NCI-H1048 (cell line): ENCODE measurements around the gene ACSS1.

Source experiments
- DNase-seq: peaks from one replicate; lab custom pipeline; 2025; lab: John Stamatoyannopoulos, UW

The ACSS1 gene

DNA sequence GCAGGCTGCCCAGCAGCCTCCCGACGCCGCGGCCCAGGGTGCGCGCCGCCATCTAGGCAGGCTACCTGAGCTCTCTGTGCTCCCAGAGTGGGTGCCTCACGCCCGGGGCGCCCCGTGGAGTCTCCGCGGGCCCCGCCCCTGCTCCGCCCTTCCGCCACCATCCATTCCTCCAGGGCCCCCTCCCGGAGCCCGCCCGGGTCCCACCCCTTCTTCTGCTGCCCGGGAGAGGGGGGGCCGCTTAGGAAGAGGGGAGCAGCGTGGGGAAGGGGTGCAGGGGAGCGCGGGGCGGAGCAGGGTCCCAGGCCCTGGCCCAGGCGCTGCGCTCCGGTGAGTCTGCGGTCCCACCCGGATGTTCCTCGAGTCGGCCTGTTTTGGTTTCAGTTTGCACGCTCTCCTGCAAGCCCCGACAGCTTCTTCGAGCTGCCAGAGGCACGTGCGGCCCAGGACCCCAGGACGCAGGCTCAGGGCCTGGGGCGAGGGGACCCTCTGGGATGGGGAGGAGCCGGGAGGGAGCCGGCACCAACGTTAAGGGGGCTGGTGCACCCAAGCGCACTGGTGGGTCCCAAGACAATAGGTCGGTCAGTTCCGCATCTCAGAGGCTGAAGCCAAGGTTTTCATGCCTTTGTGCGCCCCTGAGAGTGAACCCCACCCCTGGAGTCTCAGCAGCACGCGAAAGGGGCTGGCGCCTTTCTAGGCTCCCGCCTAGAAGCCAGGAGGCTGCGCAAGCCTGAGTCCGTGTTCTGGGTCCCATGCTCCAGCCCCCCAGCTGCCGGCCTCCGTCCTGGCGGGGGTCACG, at the start of gene ACSS1:
Gene ACSS1 (minus strand): TSS at position 89 of the 796 bp plus-strand sequence. CDS start 37 bp downstream, at position 52.
- no peak for DNase-seq

DNA sequence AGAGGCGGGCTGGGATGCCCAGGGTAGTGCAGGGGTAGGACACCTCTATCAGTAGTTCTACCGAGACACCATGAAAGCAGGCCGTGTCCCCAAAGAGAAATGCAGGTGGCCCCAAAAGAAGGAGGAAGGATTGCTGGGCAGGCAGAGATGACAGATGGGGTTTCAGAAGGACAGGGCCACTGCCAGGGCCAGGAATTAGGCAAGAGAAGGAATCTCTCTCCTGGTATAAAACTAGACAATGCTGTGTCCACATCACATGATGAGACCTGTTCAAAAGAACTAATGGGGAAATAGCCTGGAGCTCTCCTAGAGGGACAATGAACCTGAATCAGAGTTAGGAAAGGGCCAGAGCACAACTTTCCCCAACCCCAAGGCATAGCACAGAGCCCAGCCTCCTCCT, 45.6 kb upstream of the ACSS1 start:
- DNase-seq: no peak

DNA sequence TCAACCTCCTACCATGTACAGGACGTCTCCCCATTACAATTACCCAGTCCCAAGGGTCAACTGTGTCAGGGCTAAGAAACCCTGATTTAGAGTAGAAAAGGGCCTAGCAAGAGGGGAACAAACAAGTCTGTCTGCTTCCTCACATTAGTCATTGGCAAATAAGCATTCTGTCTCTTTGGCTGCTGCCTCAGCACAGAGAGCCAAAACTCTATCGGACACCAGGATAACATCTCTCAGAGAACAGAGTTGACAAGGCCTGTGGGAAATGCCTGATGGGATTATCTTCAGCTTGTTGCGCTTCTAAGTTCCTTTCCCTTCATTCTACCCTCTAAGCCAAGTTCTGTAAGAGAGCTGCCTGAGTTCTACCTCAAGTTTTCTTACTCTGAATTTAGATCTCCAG, 43.0 kb upstream of the ACSS1 start:
- DNase-seq: no peak

DNA sequence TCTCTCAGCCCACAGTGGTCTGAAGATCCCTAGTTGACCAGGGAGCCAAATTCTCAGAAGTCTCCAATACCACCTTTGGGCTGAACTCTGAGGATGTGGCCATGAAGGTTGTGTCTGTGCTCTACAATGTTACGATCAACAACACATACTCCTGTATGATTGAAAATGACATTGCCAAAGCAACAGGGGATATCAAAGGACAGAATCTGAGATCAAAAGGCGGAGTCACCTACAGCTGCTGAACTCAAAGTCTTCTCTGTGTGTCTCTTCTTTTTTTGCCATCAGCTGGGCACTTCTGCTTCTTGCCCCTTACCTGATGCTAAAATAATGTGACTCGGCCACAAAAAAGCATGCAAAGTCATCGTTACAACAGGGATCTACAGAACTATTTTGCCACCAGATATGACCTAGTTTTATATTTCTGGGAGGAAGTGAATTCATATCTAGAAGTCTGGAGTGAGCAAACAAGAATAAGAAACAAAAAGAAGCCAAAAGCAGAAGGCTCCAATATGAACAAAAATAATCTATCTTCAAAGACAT, 41.7 kb upstream of the ACSS1 start:
- DNase-seq: no peak

DNA sequence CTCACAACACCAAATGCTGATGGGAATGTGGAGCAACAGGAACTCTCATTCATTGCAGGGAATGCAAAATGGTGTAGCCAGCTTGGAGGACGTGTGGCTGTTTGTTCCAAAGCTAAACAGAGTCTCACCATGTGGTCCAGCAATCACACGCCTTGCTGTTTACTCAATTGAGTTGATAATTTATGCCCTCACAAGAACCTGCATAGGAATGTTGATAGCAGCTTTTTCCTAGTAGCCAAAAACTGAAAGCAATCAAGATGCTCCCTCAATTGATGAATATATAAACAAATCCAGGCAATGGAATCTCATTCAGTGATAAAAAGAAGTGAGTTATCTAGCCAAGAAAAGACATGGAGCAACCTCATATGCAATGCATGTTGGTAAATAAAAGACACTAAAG, 39.6 kb upstream of the ACSS1 start:
- no peak for DNase-seq

DNA sequence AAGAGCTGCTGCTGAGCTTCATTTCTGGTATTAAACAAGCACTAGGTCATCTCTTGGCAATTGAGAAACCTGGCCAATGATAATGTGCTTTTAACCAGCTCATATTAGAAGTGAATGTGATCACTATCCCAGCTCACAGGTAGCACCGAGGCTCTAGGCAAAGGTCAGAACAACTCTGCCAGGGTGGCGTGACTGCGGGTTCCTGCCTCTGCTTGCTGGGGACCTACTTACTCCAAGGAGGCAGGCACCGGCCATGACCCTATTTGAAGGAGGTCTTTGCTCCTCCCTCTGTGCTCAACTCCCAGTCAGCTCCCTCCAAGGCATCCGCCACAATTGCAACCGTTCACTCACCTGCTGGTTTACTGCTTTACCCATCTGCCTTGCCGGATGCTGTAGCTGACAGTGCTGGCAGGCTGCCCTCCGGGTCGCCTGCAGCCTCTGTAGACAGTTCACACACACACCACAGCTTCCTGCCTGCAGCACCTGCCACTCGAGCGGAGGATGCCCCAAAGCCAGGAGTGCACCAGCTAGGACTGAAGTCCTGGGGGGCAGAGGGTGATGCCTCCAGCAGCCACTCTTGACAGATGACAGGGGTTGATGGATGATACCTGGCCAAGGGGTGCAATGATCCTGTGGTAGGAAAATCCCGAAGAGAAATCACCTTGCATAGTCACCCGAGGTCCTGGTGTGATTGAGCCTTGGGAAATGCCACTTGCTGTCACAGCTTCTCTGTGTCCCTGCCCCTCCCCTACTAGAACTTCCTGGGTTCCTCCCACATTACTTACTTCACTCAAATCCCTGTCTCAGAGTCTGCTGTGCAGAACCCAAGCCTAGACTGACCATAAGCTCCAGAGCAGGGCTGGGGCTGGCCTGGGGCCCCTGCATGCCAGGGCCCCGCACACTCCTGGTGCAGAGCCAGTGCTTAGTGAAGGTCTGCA, 32.8 kb upstream of the ACSS1 start:
- DNase-seq: no peak

DNA sequence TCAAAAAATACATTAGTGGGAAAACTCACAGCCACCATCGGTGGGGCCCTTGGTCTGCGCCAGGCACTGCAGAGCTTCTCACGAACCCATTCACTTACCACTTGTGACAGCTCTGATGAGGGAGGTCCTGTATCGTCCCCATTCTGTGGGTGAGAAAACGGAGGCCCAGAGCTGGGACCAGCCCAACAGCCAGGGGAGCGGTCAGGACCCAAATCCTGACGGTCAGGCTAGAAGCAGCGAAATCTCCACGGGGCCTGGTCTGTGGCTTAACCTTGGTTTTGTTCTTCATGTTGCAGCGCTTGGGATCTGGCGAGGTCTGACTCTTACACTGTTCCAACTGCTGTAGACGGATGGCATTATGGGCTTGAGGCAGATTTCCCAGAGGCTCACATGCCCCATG, 31.7 kb upstream of the ACSS1 start:
- no peak for DNase-seq

DNA sequence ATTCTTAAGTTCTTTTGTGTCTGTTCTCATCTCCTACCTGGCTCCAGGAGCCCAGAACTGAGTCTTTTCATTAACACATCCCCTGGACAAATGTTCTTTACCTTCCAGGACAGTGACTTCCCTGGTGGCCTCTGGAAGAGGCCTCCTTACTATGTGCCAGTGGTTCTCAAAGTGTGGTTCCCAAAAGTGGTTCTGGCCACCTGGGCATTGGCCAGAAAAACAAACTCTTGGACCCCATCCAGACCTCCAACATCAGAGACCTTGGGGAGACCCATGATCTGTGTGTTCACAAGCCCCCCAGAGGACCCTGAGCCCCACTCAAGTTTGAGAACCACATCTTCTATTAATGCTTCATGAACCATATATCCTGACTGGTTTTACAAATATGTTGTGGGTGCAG, 31.2 kb upstream of the ACSS1 start:
- DNase-seq: no peak

DNA sequence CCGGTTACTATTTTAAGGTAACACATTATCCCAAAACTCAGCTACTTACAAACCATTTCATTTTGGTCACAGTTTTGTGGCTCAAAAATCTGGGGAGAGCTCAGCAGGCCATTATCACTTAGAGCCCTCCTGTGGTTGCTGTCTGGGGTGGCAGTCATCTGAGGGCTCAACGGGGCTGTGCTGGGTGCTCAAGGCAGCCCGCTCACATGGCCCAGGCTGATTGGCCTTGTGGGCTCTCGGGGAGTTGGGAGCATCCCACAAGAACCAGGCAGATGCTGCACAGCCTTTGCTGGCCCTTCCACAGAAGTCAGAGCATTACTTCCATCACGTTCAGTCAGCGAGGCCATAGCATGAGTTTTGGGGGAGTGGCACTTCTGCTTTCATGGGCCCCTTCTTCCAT, 30.3 kb upstream of the ACSS1 start:
- DNase-seq: no peak

DNA sequence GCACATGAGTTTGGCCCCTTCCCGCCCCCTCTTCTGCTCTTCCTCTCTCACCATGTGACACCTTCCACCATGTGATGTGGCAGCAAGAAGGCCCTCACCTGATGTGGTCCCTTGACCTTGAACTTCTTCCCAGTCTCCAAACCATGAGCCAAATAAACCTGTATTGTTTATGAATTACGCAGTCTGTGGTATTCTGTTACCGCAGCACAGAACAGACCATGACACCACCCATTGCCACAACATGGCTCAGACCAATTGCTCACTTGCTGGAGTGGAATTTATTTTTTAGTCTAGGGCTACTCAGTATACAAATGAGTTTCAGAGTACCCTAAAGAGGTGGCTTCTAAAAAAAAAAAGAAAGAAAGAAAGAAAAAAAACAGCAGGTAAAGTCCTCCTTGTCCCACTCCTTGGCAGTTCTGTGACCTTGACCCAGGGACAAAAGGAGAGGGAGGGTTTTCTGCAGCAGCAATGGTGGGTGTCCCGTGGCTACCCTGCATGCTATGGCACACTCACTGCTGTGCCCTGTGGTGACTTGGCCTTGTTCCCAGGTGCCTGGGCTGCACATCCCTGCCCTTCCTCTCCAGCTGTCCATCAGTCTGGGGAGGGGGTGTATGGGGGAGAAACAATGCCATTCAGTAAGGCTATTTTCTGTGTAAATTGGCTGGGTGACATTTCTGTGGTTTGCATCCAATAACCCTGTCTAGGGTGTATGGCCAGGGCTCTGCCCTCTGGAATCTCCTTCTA, 29.4 kb upstream of the ACSS1 start:
- DNase-seq: no peak

DNA sequence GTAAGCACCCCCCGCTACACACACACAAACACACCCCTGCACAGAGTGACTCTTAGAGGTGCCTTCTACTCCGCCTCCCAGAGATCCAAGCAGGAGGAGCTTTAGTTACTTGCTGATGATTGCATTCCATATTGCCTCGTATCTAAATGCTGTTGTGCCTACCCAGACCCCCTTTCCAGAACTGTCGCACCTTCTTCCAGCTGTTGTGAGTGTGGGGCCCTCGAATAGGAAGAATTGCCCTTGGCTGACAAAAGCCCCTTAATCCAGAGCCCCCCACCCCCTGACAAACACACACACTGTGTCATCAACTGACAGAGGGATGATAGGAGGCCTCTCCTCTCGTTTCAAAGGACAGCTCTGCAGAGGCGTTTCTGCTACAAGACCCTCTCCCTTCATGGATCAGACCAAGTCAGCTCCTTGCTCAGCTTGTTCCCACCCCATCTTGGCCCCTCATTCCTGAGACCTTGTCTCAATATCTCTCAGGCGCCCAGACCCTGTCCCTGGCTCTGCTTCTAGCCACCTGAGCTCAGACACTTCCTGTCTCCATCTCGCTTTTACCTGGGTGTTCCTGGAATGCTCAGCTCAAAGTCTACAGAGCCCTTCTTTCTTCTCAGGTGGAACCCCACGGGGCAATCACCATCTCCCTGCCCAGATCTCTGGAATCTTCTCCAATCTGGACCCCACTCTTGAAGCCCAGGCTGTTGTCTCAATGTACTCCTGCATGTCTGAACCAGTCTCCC, 28.0 kb upstream of the ACSS1 start:
- no peak for DNase-seq

DNA sequence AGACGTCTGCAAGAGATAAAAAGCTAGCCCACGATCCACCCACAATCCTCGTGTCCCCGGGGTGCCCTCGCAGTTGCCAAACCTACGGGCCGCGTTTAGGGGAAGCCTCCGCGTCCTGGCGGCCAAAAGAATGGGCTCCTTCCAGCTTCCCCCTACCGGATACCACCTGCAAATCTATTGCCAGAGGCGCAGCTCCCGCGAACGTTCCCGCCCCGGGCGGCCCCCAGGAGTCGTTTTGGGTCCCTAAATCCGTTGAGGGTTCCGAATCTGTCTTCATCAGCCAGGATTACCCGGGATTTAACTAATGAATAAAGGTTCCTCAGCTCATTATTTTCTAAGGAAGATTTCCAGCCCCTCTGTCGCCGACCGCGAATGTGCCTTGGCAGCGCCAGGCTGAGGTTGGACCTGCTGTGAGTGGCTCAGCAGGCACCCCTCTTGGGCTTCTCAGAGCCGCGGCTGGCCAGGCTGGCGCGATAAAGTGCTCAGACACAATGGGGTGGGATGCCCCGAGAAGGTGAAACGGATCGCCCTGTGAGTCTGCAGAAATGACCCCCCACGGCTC, 26.8 kb upstream of the ACSS1 start:
- no peak for DNase-seq

DNA sequence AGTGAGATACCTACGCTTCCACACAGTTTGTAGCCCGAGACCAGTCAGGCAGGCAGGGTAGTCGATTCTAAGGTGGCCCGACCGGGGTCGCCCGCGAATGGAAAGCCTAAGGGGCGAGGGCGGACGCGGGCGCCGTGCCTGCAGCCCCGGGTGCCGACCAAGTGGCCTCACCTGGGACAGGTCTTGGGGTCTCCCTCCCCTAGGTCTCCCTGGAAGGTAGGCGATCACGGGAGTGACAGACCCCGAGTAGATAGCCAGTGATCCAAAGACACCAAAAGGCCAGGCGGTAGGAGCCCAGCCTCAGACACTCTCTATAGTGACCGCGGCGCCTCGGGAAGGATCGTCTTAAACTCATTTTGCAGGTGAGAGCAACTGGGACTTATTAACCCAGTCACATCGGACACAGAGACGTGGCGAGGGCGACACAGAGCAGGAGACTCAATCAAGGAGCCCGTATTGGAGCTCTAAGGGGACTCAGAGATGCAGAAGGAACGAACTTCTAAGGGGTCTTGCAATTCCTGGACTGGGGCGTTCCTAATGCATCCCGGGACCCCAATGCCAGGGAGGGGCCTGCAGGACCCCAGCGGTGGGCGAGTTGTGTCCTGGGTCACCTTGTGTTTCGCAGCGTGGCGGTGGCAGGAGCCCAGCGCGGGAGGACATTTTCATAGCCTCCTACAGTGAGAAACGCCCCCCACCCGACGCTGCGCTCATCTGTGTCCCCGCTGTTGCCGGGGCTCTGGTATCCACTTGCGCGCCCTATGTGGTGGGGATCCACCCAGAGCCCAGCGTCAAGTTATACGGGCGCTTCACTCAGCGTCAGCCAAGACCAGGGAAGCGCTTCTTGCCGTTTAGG, 26.1 kb upstream of the ACSS1 start:
- no peak for DNase-seq

DNA sequence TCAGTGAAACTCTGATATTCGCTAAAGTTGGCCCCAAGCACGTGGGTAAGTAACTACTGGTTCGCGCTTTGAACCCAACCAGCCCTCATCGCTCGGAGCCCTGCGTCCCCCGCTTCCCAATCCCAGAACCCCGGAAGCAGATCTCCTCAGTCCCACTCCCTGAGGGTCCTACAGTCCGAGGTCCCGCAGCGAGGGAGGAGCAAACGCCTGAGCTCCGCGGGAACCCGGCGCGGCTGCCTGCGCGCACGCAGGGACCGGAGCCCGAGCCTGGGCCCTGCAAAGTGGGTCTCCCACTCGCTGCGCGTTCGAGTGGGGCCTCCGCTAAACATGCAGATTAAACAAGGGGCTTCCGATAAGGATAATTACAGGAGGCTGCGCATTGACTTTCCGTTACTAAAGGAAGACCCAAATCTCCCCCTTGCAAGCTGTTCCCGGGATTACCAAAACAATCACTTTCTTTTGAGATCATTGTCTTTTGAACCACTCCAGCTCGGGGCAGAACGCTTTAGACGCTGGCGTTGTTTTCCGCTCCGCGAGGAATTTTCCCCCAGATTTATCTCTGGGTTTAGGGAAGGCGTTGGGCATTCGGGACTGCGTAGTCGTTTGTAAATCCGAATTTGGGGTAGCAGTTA, 25.3 kb upstream of the ACSS1 start:
- DNase-seq: no peak

DNA sequence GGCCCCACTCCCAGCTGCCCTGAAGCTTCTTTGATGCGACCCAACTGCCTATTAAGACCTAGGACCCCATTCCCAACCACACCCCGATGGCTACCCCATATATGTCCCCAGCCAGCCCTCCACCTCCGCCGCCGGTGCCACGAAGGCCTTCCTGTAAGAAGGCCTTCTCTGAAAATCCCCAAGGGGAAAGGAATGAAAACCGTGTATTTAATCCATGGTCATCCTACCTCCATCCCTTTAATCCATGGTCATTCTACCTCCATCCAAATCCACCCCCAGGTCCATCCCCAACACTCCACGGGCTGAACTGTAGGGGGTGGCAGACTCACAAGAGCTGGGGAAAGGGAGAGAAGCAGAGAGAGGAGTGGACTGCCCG, 24.5 kb upstream of the ACSS1 start:
- DNase-seq: no peak

DNA sequence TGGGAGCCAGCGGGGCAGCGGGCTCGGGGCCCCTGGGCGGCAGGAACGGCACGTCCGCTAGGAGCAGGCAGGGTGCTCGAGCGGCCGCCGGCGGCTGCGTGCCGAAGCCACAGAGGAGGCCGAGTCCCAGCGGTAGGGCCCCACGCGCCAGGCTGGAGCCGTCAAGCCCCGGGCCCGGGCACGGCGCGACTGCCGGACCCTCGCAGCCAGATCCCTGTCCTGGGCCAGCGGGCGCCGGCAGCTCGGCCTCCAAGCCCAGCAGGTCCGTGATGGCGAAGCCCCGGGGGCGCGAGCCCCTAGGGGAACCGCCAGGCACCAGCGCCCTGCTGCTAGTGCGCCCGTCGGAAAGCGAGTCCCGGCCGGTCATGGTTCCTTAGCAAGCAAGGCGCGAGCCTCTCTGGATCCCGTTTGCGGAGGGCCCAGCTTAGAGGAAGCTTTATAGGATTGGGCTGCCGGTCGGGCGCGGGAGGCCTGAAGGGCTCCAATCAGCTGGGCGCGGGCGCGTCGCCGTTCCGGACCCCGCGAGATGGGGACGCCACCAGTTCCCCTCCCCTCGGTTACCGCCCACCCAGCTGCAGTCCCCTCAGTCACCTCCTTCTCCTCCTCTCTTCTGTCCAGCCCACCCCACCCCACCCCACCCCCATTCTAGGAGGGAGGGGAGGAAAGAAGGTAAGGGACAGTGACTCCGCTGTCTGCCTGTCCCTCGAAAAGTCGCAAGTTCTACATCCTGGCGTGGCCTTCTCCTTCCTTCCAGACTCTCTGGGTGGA, 24.0 kb upstream of the ACSS1 start, which contains the start of gene VSX1:
Gene VSX1 (minus strand): TSS at position 412 of the 768 bp plus-strand sequence. CDS start 45 bp downstream, at position 367.
- DNase-seq: no peak

DNA sequence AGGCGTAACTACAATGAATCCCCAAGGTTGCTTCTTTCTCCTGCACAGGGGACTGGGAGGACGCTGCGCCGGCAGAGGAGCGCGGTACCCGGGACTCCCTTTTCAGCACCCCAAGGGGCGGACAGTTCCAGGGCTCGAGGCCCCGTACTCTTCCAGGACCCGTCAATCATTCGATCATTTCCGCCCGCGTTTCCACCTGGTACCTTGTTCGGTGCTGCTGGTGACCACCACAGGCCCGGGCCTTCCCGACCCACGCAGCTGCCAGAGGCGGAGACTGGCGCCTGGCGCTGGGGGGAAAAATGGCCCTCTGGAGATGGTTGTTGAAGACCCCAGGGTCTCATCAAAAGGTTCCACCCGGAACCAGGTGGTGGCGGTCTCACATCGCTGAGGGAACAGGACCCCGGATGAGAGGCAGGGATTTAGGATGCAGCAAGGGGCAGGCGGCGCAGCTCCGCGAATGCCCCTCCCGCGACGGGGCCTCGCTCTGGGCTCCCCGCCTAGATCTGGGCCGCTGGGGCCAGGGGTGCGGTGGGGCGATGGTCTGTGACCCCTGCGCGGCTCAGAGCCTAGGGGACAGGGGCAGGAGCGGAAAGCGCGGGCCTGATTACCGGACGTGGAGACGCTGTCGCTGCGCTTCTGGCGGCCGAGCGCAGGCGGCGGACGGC, 23.3 kb upstream of the ACSS1 start:
- DNase-seq: no peak

DNA sequence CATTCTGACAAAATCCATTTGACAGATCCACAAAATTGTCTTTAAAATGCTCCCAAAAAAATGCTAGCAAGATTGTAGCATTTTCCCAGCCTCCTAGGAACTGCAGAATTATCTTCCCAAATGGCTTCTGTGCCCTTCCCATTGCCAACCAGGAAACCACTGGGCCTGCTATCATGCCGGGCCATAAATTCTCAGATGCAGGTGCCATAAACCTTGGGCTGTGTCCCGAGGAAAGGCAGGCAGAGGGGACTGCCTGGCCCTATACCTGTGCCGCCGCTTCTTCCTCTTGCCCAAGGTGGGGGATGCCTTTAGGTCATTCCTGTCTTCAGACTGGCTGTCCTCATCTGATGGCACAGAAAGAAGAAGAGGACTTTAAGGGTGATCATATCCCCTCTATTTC, 21.2 kb upstream of the ACSS1 start:
- no peak for DNase-seq
